Temporal lobe (tissue), 1 donor: ENCODE data around the gene NCAPD3. TPM values are rescaled to one million over a fixed set of nuclear protein-coding genes. Genes with fewer than 3 reads are reported as not detected.

Source experiments
- total RNA-seq: library from RNA; depleted of rRNA; stranded (reverse); fragments of >200 nt; gene quantifications from one replicate; pipeline ENCODE4 v1.2.3, GENCODE V29; 2014

The NCAPD3 gene
- total RNA-seq, 1 donor from 2014 or later: 11.3 TPM

Other genes starting within 250 kb of the NCAPD3 start
- gene JAM3, start 154.9 kb downstream of the NCAPD3 start, total RNA-seq: 28.5 TPM
- gene VPS26B, start 704 bp upstream of the NCAPD3 start, total RNA-seq: 62.2 TPM
- 30.2 TPM for gene THYN1, start 29.4 kb upstream of the NCAPD3 start, total RNA-seq
- gene ACAD8, start 29.6 kb upstream of the NCAPD3 start, total RNA-seq: 26.6 TPM
- gene GLB1L3, start 52.4 kb upstream of the NCAPD3 start, total RNA-seq: 0.49 TPM
- gene GLB1L2, start 108.0 kb upstream of the NCAPD3 start, total RNA-seq: 0.98 TPM
- gene B3GAT1, start 188.3 kb upstream of the NCAPD3 start, total RNA-seq: 60.2 TPM